PC-3 (cell line): ENCODE data around the gene OR6B1. TPM values are rescaled to one million over a fixed set of nuclear protein-coding genes. Genes with fewer than 3 reads are reported as not detected.

Experiments used
- ATAC-seq: fragments of 200-7000 bp; cut with Tn5 transposase; 2 replicates; pipeline ENCODE4 v1.9.1; 2020; ENCODE audit warnings: mild to moderate bottlenecking, moderate library complexity
- BruUV-seq: library from RNA; stranded (reverse); fragments of 400-500 nt; replicated peaks from 2 replicates; lab custom pipeline; 2021; lab: Mats Ljungman, UMichigan
- CTCF ChIA-PET: fragments of 300-600 bp; sonication (Branson Sonifier 250); formaldehyde crosslinking; loops from one replicate; lab custom pipeline; 2022; ENCODE audit warnings: antibody characterized with exemption; lab: Charles Lee
- POLR2A ChIA-PET: fragments of 300-600 bp; sonication (Branson Sonifier 250); formaldehyde crosslinking; loops from one replicate; lab custom pipeline; 2022; ENCODE audit warnings: antibody characterized with exemption; ENCODE audit not compliant: unreplicated experiment; lab: Charles Lee
- DNase-seq: peaks from one replicate; pipeline ENCODE4 v3.0.0-alpha.2; 2015
- H2AFZ ChIP-seq: fragments of 300-600 bp; sonication (generic); 2 replicates; pipeline ENCODE4 v1.6.0; 2016; ENCODE audit warnings: antibody characterized with exemption, low read length
- H3F3A ChIP-seq: fragments of 300-600 bp; sonication (generic); one replicate; pipeline ENCODE4 v1.6.0; 2017; ENCODE audit warnings: antibody characterized with exemption, low read length, control low read depth, mild to moderate bottlenecking; ENCODE audit not compliant: unreplicated experiment
- H3K27ac ChIP-seq: fragments of 300-600 bp; sonication (generic); 2 replicates; pipeline ENCODE4 v1.5.1; 2016; ENCODE audit warnings: mild to moderate bottlenecking, low read length
- H3K27me3 ChIP-seq: fragments of 300-600 bp; sonication (generic); 2 replicates; pipeline ENCODE4 v1.6.1; 2016; ENCODE audit warnings: low read length, mixed read lengths
- H3K36me3 ChIP-seq: fragments of 300-600 bp; sonication (generic); 2 replicates; pipeline ENCODE4 v1.6.1; 2016; ENCODE audit warnings: low read depth, mixed run types, low read length, mixed read lengths
- H3K4me1 ChIP-seq: fragments of 300-600 bp; sonication (generic); 2 replicates; pipeline ENCODE4 v1.5.1; 2016; ENCODE audit warnings: low read length; ENCODE audit not compliant: insufficient read depth
- H3K4me2 ChIP-seq: fragments of 300-600 bp; sonication (generic); 2 replicates; pipeline ENCODE4 v1.6.0; 2016; ENCODE audit warnings: low read length
- H3K4me3 ChIP-seq: fragments of 300-600 bp; sonication (generic); 2 replicates; pipeline ENCODE4 v1.5.1; 2016; ENCODE audit warnings: mild to moderate bottlenecking, low read length, mixed read lengths
- H3K79me2 ChIP-seq: fragments of 300-600 bp; sonication (generic); 2 replicates; pipeline ENCODE4 v1.6.1; 2017; ENCODE audit warnings: low read length, mixed read lengths
- H3K9ac ChIP-seq: fragments of 300-600 bp; sonication (generic); 2 replicates; pipeline ENCODE4 v1.6.0; 2016; ENCODE audit warnings: mild to moderate bottlenecking, low read length
- H3K9me2 ChIP-seq: fragments of 300-600 bp; sonication (generic); replicated peaks from 2 replicates; pipeline ENCODE4 v1.6.1; 2016; ENCODE audit warnings: mixed run types, low read length, mixed read lengths
- H3K9me3 ChIP-seq: fragments of 300-600 bp; sonication (generic); 2 replicates; pipeline ENCODE4 v1.6.1; 2016; ENCODE audit warnings: low read length, mixed read lengths
- H4K20me1 ChIP-seq: fragments of 300-600 bp; sonication (generic); 2 replicates; pipeline ENCODE4 v1.6.1; 2016; ENCODE audit warnings: low read length, mixed read lengths
- CTCF ChIP-seq: fragments of 300-600 bp; sonication (generic); conservative IDR thresholded peaks from 2 replicates; pipeline ENCODE4 v1.5.1; 2017; ENCODE audit warnings: antibody characterized with exemption, low read depth, mild to moderate bottlenecking, low read length
- EZH2 ChIP-seq: fragments of 300-600 bp; sonication (generic); IDR thresholded peaks from one replicate; pipeline ENCODE4 v1.6.1; 2017; ENCODE audit warnings: antibody characterized with exemption, mild to moderate bottlenecking, low read length; ENCODE audit not compliant: unreplicated experiment
- EZH2phosphoT487 ChIP-seq: fragments of 300-600 bp; sonication (generic); IDR thresholded peaks from 2 replicates; pipeline ENCODE4 v1.6.1; 2018; ENCODE audit warnings: mild to moderate bottlenecking, antibody characterized with exemption, low read length, borderline replicate concordance
- intact Hi-C: fragments of 100-400 bp; cut with micrococcal nuclease; formaldehyde crosslinking; loops from 2 replicates; pipeline ENCODE4 v1.9.0; 2023
- total RNA-seq: library from RNA; depleted of rRNA; stranded (reverse); fragments of >200 nt; gene quantifications from 2 replicates; pipeline ENCODE4 v1.2.3, GENCODE V29; 2014

OR6B1 gene
- total RNA-seq, 1 experiment from 2014 or later: not detected

GRCh38 chr7:144001543-144001942 lies 1.4 kb downstream of the OR6B1 start:
- H3K79me2 ChIP-seq: no peaks in the 10 kb centered on the region
- ChIA-PET POLR2A (no interaction called here), CTCF (no interaction called here)
- H3K27ac ChIP-seq: no peak overlapping the region
- TF ChIP-seq EZH2phosphoT487 (no peak), CTCF (no peak), EZH2 (no peak)
- H2AFZ ChIP-seq: no peak overlapping the region
- no peaks in the 10 kb centered on the region for H3K4me1 ChIP-seq
- no TSS peak for BruUV-seq
- no peak overlapping the region for H3K4me3 ChIP-seq
- H3K4me2 ChIP-seq: no peak overlapping the region
- no peaks in the 10 kb centered on the region for H3K9me3 ChIP-seq
- H3K9me2 ChIP-seq: no peaks in the 10 kb centered on the region
- intact Hi-C loops: no loop called here
- H3K27me3 ChIP-seq: no peaks in the 10 kb centered on the region
- no peak overlapping the region for H3K9ac ChIP-seq
- DNase-seq: no peak
- H3F3A ChIP-seq: no peaks in the 10 kb centered on the region
- no peaks in the 10 kb centered on the region for H4K20me1 ChIP-seq
- H3K36me3 ChIP-seq: no peaks in the 10 kb centered on the region
- ATAC-seq: no peak

- ChIA-PET CTCF (no interaction called here), POLR2A (no interaction called here)
- BruUV-seq: no TSS peak
- Histone ChIP-seq H2AFZ (no peak overlapping the region), H3F3A (no peaks in the 10 kb centered on the region), H3K27ac (no peak overlapping the region), H3K79me2 (no peaks in the 10 kb centered on the region), H3K4me2 (no peak overlapping the region), H3K9me2 (no peaks in the 10 kb centered on the region), H3K27me3 (no peaks in the 10 kb centered on the region), H3K4me3 (no peak overlapping the region), H3K9ac (no peak overlapping the region), H4K20me1 (no peaks in the 10 kb centered on the region), H3K9me3 (no peaks in the 10 kb centered on the region), H3K4me1 (no peaks in the 10 kb centered on the region), H3K36me3 (no peaks in the 10 kb centered on the region)
- no peak for TF ChIP-seq EZH2phosphoT487
- TF ChIP-seq CTCF: no peak
- no peak for TF ChIP-seq EZH2
- intact Hi-C loops: no loop called here
- DNase-seq (no peak), ATAC-seq (no peak)
Measured at GRCh38 chr7:144004703-144005102, 4.6 kb downstream of the OR6B1 start.

- intact Hi-C loops: no loop called here
- Histone ChIP-seq H3K36me3 (no peaks in the 10 kb centered on the region), H3F3A (no peaks in the 10 kb centered on the region), H3K9me2 (no peaks in the 10 kb centered on the region), H3K4me2 (no peak overlapping the region), H3K27ac (no peak overlapping the region), H4K20me1 (no peaks in the 10 kb centered on the region), H3K9ac (no peak overlapping the region), H3K4me1 (no peaks in the 10 kb centered on the region), H3K4me3 (no peak overlapping the region), H2AFZ (no peak overlapping the region), H3K27me3 (no peaks in the 10 kb centered on the region), H3K79me2 (no peaks in the 10 kb centered on the region), H3K9me3 (no peaks in the 10 kb centered on the region)
- no peak for TF ChIP-seq EZH2phosphoT487
- no peak for DNase-seq
- no peak for ATAC-seq
- CTCF ChIA-PET: no interaction called here
- no TSS peak for BruUV-seq
- POLR2A ChIA-PET: no interaction called here
Measured at GRCh38 chr7:144006029-144006691, 6.0 kb downstream of the OR6B1 start.
